CD4-positive, alpha-beta T cell (primary cell): ENCODE results near the gene ZNRF1. TPM values are rescaled to one million over a fixed set of nuclear protein-coding genes. Genes with fewer than 3 reads are reported as not detected.
"Not testable (repeated sequence)": the region's sequence is repeated elsewhere in the genome, so short reads cannot be mapped to it uniquely, and the experiment has no call there.

ENCODE experiments used
- ATAC-seq: fragments of 200-7000 bp; cut with Tn5 transposase; one replicate; pipeline ENCODE4 v1.10.0; 2022; ENCODE audit warnings: mild to moderate bottlenecking; ENCODE audit not compliant: poor library complexity
- CTCF ChIA-PET: fragments of 350-600 bp; sonication (Branson Sonifier 250); formaldehyde crosslinking; loops from one replicate; lab custom pipeline; 2021; ENCODE audit warnings: antibody characterized with exemption, inconsistent platforms; lab: Charles Lee
- POLR2A ChIA-PET: fragments of 350-600 bp; sonication (Branson Sonifier 250); formaldehyde crosslinking; loops from one replicate; lab custom pipeline; 2021; ENCODE audit warnings: antibody characterized with exemption, inconsistent platforms; lab: Charles Lee
- DNase-seq, 14 experiments: peaks; one replicate each; pipeline ENCODE4 v3.0.0-alpha.2; 2013 to 2020; ENCODE audit warnings: mixed read lengths in 2 of 14
- H3K27ac ChIP-seq, 2 donors: one replicate each; pipeline versions ENCODE4 v1.5.1 to v1.7.0; 2013; ENCODE audit warnings: low read length in 2 of 2, low read depth in 1 of 2, mild to moderate bottlenecking in 1 of 2
- H3K27me3 ChIP-seq, 2 experiments: 1 replicate in 1 of 2; 2 replicates in 1 of 2; pipeline versions ENCODE4 v1.6.1 to v1.7.0; 2013; ENCODE audit warnings: low read length in 2 of 2, control low read depth in 1 of 2, mild to moderate bottlenecking in 1 of 2, moderate library complexity in 1 of 2; ENCODE audit not compliant: insufficient read depth in 2 of 2, control insufficient read depth in 1 of 2
- H3K36me3 ChIP-seq: one replicate; pipeline ENCODE4 v1.6.1; 2013; ENCODE audit warnings: low read length, control low read depth; ENCODE audit not compliant: insufficient read depth
- H3K4me1 ChIP-seq: one replicate; pipeline ENCODE4 v1.6.1; 2013; ENCODE audit warnings: low read length, control low read depth; ENCODE audit not compliant: insufficient read depth
- H3K4me3 ChIP-seq: one replicate; pipeline ENCODE4 v1.5.1; 2013; ENCODE audit warnings: mild to moderate bottlenecking, low read length, moderate library complexity
- H3K9me3 ChIP-seq, 2 experiments: 1 replicate in 1 of 2; 2 replicates in 1 of 2; pipeline versions ENCODE4 v1.6.1 to v1.7.0; 2013; ENCODE audit warnings: low read length in 2 of 2, mild to moderate bottlenecking in 2 of 2, control low read depth in 1 of 2, moderate library complexity in 1 of 2; ENCODE audit not compliant: control insufficient read depth in 1 of 2, insufficient read depth in 1 of 2
- H3K27ac Mint-ChIP-seq: one replicate; pipeline ENCODE4 v1.8.0; 2020; ENCODE audit warnings: mixed read lengths
- H3K27me3 Mint-ChIP-seq: one replicate; pipeline ENCODE4 v1.8.0; 2021; ENCODE audit warnings: mixed read lengths
- H3K36me3 Mint-ChIP-seq: one replicate; pipeline ENCODE4 v1.8.0; 2021; ENCODE audit warnings: low read depth, mixed read lengths
- H3K4me1 Mint-ChIP-seq: one replicate; pipeline ENCODE4 v1.8.0; 2021; ENCODE audit warnings: low read depth, mixed read lengths
- H3K4me3 Mint-ChIP-seq: one replicate; pipeline ENCODE4 v1.8.0; 2020; ENCODE audit warnings: mild to moderate bottlenecking, mixed read lengths
- H3K9me3 Mint-ChIP-seq: one replicate; pipeline ENCODE4 v1.8.0; 2020; ENCODE audit warnings: mixed read lengths
- intact Hi-C, 2 experiments: fragments of 100-400 bp; cut with DNase I in 1 of 2; cut with micrococcal nuclease in 1 of 2; formaldehyde crosslinking; loops; one replicate each; pipeline versions ENCODE4 v1.15.1 to v1.9.0; 2023 to 2025; cut with DNase I, micrococcal nuclease
- total RNA-seq, 174 experiments: library from RNA in 2 of 174; stranded (reverse) in 2 of 174; gene quantifications; one replicate each; pipeline ENCODE4 v1.2.3 and lab custom pipeline; 2021 to 2026
- TF ChIP-seq, protein P1 (sequence below): fragments of 200-600 bp; IDR thresholded peaks from one replicate; pipeline ENCODE4 v1.8.0; 2022; ENCODE audit warnings: antibody characterized with exemption, mild to moderate bottlenecking

The ZNRF1 gene
- total RNA-seq, 2 experiments from 2014 or later: 2.8 to 4.0 TPM

GRCh38 chr16:75088216-75088615, 89.4 kb downstream of the ZNRF1 start:
- no peak overlapping the region for H3K27ac Mint-ChIP-seq

DNA sequence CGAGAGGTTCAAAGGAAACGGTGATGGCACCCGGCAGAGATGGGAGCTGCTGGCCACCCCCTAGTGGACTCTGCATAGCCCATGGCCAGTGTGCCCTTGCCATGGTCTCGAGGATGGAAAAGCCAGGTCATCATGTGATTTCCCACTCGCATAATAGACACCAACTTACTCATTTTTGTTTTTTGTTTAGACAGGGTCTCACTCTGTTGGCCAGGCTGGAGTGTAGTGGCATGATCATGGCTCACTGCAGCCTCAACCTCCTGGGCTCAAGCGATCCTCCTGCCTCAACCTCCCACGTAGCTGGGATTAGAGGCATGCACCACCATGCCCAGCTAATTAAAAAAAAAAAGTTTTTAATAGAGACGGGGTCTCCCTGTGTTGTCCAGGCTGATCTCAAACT, 90.1 kb downstream of the ZNRF1 start:
- Histone ChIP-seq H3K27ac (no peak overlapping the region), H3K36me3 (no peaks in the 10 kb centered on the region), H3K27me3 (no peaks in the 10 kb centered on the region), H3K9me3 (no peaks in the 10 kb centered on the region), H3K4me3 (no peak overlapping the region), H3K4me1 (no peaks in the 10 kb centered on the region)
- CTCF ChIA-PET: interaction anchor here (1.0 kb wide), 1 partner anchor 22 kb away, joined by 3 read pairs; no protein-coding TSS in a partner anchor
- Mint-ChIP-seq H3K27me3 (no peaks in the 10 kb centered on the region), H3K27ac (no peak overlapping the region), H3K36me3 (no peaks in the 10 kb centered on the region), H3K4me3 (no peak overlapping the region), H3K9me3 (no peaks in the 10 kb centered on the region), H3K4me1 (peaks cover 14% of the 10 kb centered on the region)
- intact Hi-C loops: no loop called here
- ATAC-seq (no peak), DNase-seq (no peak)
- TF ChIP-seq, protein P1, sequence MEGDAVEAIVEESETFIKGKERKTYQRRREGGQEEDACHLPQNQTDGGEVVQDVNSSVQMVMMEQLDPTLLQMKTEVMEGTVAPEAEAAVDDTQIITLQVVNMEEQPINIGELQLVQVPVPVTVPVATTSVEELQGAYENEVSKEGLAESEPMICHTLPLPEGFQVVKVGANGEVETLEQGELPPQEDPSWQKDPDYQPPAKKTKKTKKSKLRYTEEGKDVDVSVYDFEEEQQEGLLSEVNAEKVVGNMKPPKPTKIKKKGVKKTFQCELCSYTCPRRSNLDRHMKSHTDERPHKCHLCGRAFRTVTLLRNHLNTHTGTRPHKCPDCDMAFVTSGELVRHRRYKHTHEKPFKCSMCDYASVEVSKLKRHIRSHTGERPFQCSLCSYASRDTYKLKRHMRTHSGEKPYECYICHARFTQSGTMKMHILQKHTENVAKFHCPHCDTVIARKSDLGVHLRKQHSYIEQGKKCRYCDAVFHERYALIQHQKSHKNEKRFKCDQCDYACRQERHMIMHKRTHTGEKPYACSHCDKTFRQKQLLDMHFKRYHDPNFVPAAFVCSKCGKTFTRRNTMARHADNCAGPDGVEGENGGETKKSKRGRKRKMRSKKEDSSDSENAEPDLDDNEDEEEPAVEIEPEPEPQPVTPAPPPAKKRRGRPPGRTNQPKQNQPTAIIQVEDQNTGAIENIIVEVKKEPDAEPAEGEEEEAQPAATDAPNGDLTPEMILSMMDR: no peak
- POLR2A ChIA-PET: interaction anchor here (1.0 kb wide), 1 partner anchor 17 kb away, joined by 5 read pairs; no protein-coding TSS in a partner anchor

More at GRCh38 chr16:75088216-75088615, 89.4 kb downstream of the ZNRF1 start:
- Histone ChIP-seq H3K27me3 (no peaks in the 10 kb centered on the region), H3K36me3 (no peaks in the 10 kb centered on the region), H3K4me3 (no peak overlapping the region), H3K27ac (no peak overlapping the region), H3K4me1 (no peaks in the 10 kb centered on the region), H3K9me3 (no peaks in the 10 kb centered on the region)
- TF ChIP-seq, protein P1: no peak
- DNase-seq: no peak
- CTCF ChIA-PET: no interaction called here
- no peak for ATAC-seq
- Mint-ChIP-seq H3K4me3 (no peak overlapping the region), H3K36me3 (no peaks in the 10 kb centered on the region), H3K27me3 (no peaks in the 10 kb centered on the region), H3K9me3 (no peaks in the 10 kb centered on the region), H3K4me1 (peaks cover 15% of the 10 kb centered on the region)
- POLR2A ChIA-PET: interaction anchor here (1.0 kb wide), 1 partner anchor 23 kb away, joined by 3 read pairs; no protein-coding TSS in a partner anchor
- intact Hi-C loops: no loop called here

DNA sequence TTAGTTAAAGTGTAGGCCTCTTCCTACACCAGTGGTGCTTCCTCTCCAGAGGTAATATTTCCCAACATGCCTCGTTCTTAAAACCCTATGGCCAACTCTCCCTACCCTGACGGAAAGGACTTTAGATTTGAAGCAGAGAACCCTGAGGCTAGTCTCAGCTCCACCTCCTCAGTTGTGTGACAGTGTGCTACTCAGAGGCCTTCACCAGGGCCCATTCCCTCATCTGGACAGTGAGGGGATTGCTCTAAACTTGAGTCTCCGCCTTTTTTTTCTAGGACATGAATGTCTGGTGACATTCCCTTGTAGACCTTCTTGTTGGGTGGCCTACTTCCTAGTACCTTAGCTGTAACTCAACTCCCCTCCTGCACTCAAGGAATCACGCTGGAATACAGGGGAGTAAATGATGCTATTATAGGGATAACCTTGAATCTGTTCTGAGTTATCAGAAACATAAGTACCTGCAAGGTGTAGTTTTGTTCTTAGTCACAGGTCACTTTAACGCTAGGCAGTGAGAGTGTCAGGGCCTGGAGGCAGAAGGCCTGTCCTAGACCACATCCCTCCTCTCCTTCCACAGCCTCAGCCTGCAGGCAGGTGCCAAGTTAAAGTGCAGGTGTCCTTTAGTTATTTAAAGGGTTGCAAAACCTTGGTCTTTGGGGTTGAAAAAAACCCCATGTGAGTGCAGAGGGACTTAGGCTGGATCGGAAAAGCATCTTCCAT, 90.8 kb downstream of the ZNRF1 start:
- H3K36me3 Mint-ChIP-seq: no peaks in the 10 kb centered on the region
- no peak for ATAC-seq
- no peak overlapping the region for H3K27ac ChIP-seq
- intact Hi-C loops: no loop called here
- DNase-seq: no peak
- peaks cover 5% of the 10 kb centered on the region for H3K36me3 ChIP-seq
- no peak overlapping the region for H3K4me3 ChIP-seq
- no peaks in the 10 kb centered on the region for H3K9me3 ChIP-seq
- no peaks in the 10 kb centered on the region for H3K27me3 ChIP-seq
- H3K9me3 Mint-ChIP-seq: no peaks in the 10 kb centered on the region
- no peaks in the 10 kb centered on the region for H3K4me1 ChIP-seq
- TF ChIP-seq, protein P1: no peak
- CTCF ChIA-PET: interaction anchor here (1.0 kb wide), 1 partner anchor 21 kb away, joined by 3 read pairs; no protein-coding TSS in a partner anchor
- no peak overlapping the region for H3K27ac Mint-ChIP-seq
- no peak overlapping the region for H3K4me3 Mint-ChIP-seq
- peaks cover 7% of the 10 kb centered on the region for H3K4me1 Mint-ChIP-seq
- POLR2A ChIA-PET: interaction anchor here (1.0 kb wide), 1 partner anchor 18 kb away, joined by 5 read pairs; no protein-coding TSS in a partner anchor
- H3K27me3 Mint-ChIP-seq: no peaks in the 10 kb centered on the region

DNA sequence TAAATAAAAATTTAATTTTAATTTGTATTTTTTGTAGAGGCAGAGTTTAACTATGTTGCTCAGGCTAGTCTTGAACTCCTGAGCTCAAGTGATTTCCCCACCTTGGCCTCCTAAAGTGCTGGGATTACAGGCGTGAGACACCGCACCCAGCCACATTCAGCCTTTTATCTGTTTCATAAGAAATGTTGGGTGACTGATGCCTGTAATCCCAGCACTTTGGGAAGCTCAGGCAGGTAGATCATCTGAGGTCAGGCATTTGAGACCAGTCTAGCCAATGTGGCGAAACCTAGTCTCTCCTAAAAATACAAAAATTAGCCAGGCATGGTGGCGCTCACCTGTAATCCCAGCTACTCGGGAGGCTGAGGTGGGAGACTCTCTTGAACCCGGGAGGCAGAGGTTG, 92.1 kb downstream of the ZNRF1 start:
- H3K27ac ChIP-seq, H3K27me3 Mint-ChIP-seq, intact Hi-C loops, H3K36me3 ChIP-seq, H3K4me3 Mint-ChIP-seq, H3K4me1 Mint-ChIP-seq, H3K36me3 Mint-ChIP-seq, H3K4me1 ChIP-seq, H3K9me3 Mint-ChIP-seq, ATAC-seq, H3K27ac Mint-ChIP-seq, H3K27me3 ChIP-seq, POLR2A ChIA-PET, H3K4me3 ChIP-seq, DNase-seq, H3K9me3 ChIP-seq: not testable (repeated sequence)
- CTCF ChIA-PET: interaction anchor here (0.6 kb wide), 1 partner anchor 375 kb away, joined by 3 read pairs; no protein-coding TSS in a partner anchor

GRCh38 chr16:75091619-75092018, 92.8 kb downstream of the ZNRF1 start:
- POLR2A ChIA-PET, H3K36me3 ChIP-seq, H3K4me3 ChIP-seq, H3K27ac Mint-ChIP-seq, CTCF ChIA-PET, H3K27me3 ChIP-seq, H3K36me3 Mint-ChIP-seq, H3K9me3 Mint-ChIP-seq, H3K4me1 ChIP-seq, H3K27me3 Mint-ChIP-seq, DNase-seq, intact Hi-C loops, H3K27ac ChIP-seq, ATAC-seq, H3K4me3 Mint-ChIP-seq, H3K9me3 ChIP-seq, H3K4me1 Mint-ChIP-seq: not testable (repeated sequence)
